Vagina (tissue), 2 donors: ENCODE results near the gene NRBF2.

Source experiments
- POLR2A ChIP-seq, 2 donors: fragments of 450-650 bp; IDR thresholded peaks; one replicate each; pipeline ENCODE4 v1.6.1; 2017; ENCODE audit warnings: antibody characterized with exemption in 2 of 2, mild to moderate bottlenecking in 2 of 2, moderate library complexity in 2 of 2
- POLR2AphosphoS5 ChIP-seq, 2 donors: sonication (generic); formaldehyde crosslinking; IDR thresholded peaks; one replicate each; pipeline ENCODE4 v1.9.0; 2017; ENCODE audit warnings: antibody characterized with exemption in 2 of 2, mild to moderate bottlenecking in 2 of 2, low read depth in 1 of 2; ENCODE audit not compliant: insufficient read depth in 1 of 2
- TF ChIP-seq, protein P1 (sequence below), 3 experiments: fragments of 450-650 bp in 2 of 3; fragments of 200-600 bp in 1 of 3; sonication (generic) in 1 of 3; IDR thresholded peaks; one replicate each; pipeline ENCODE4 v1.5.1; 2017 to 2019; ENCODE audit warnings: antibody characterized with exemption in 3 of 3, mild to moderate bottlenecking in 2 of 3, moderate library complexity in 2 of 3

DNA sequence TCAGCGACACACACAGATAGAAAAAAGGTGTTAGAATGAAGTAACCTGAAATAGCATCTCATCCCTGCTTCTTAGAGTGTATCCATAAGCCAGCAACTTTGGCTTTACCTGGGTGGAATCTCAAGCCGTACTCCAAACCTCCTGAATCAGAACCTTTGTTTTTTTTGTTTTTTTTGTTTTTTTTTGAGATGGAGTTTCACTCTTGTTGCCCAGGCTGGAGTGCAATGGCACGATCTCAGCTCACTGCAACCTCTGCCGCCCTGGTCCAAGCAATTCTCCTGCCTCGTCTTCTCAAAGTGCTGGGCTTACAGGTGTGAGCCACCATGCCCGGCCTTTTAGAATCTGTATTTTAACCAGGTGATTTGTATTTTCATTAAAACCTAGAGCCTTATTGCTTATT, 9.0 kb downstream of the NRBF2 start:
- TF ChIP-seq, protein P1, sequence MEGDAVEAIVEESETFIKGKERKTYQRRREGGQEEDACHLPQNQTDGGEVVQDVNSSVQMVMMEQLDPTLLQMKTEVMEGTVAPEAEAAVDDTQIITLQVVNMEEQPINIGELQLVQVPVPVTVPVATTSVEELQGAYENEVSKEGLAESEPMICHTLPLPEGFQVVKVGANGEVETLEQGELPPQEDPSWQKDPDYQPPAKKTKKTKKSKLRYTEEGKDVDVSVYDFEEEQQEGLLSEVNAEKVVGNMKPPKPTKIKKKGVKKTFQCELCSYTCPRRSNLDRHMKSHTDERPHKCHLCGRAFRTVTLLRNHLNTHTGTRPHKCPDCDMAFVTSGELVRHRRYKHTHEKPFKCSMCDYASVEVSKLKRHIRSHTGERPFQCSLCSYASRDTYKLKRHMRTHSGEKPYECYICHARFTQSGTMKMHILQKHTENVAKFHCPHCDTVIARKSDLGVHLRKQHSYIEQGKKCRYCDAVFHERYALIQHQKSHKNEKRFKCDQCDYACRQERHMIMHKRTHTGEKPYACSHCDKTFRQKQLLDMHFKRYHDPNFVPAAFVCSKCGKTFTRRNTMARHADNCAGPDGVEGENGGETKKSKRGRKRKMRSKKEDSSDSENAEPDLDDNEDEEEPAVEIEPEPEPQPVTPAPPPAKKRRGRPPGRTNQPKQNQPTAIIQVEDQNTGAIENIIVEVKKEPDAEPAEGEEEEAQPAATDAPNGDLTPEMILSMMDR (IDR thresholded peaks at IDR 0.05), result no peak
- TF ChIP-seq POLR2A (IDR thresholded peaks at IDR 0.05) (no peak), POLR2AphosphoS5 (IDR thresholded peaks at IDR 0.05; ENCODE audit: insufficient read depth in 1 of 2, low read depth in 1 of 2) (no peak)
